Activated naive CD4-positive, alpha-beta T cell treated with anti-CD3 and anti-CD28 coated beads, Interleukin-2, amount 50 U/mL, for 16 hours (primary cell): ENCODE data around the gene BTN2A1.

ENCODE experiments used
- DNase-seq: peaks from one replicate; pipeline ENCODE4 v3.0.0-alpha.2; 2020

Gene BTN2A1

DNA sequence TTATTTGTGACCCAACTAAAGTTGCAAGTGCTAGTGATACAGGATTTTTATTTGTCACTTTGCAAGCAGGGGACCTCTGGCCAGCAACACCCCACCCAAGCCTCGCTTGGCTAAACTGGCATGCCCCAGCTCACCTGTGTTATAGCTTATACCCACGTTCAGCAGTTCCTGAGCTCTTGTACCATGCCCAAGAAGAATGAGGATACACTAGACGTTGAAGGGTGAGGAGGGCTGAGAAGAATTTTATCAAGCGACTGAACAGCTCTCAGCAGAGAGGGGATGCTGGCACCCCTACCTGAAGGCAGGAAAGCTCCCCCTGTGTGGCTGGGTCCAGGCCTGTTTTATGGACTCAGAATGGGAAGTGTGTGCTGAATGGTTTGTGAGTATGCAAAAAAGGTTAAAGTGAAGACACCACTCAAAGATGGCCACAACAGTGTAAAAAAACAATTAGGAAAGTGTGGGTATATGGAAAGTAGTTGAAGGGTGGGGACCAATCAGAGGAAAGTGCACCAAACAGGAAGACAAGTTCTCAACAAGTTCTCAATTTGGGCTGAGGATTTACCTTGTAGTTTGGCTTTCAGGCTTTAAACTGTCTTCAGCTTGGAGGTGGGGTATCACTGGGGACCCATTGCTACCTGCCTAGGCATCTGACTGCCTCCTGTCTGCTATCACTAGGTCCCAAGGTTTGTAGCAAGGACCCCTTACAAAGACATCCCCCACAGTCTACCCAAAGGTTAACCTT, 15.0 kb downstream of the BTN2A1 start:
- DNase-seq = no peak

DNA sequence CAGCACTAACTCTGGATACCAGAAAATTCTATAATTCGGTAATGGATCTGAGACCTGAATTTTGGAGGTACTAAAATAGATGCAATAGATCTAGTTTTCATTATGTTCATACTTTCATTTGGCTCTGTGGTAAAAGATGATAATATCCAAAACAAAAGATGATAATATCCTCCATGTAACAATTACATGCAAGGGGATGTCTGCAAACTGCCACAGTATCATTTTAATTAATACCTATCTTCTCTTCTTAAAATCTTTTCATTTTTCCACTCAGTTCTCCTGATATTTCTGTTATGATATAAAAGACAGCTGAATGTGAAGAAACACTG, 15.6 kb downstream of the BTN2A1 start:
- no peak for DNase-seq

DNA sequence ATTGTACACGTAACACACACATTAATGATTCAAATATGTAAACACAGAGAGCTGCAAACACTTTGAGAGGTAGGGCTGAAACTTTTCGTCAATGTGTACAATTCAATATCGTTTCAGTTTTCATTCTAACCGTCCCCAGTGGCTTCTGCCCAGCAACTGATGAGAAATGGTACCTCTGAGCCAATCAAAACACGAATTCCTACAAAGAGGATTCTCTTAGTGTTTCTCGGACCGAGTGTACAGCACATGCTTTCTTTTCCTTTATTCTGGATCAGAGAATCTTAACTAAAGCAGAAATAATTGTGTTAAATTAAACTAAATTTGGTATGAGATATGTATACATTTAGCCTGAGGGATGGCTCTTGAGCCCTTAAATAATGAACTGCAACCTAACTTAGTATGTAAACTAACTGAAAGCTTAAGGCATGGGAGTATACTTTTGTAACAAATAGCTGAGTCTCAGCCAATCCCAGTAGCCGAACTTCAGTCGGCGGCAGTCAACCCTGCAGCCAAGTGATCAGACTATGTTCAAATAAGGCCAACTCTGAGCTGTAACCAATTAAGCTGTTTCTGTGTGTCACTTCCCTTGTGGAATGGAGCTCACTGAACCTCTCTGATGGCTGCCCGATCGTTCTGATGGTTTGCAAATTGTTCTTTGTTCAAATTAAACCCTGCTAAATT, 16.1 kb downstream of the BTN2A1 start:
- DNase-seq = peak; percentile 77

DNA sequence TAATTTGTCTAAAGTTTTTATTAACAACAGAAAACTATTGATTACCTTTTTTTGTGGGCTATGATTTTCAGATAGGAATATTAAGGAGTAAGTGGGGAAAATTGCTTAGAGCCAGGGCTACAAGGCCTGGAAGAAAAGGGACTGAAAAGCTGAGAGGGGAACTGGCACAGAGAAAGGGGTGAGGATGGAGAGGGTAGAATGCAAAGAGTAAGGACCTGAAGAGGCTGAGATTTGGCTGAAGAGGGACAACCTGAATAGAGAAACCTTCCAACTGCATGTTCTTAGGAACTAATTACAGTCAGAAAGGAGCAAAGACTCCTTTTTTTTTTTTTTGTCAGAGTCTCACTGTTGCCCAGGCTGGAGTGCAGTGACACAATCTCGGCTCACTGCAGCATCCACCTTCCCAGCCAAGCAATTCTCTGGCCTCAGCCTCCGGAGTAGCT, 16.7 kb downstream of the BTN2A1 start:
- no peak for DNase-seq

DNA sequence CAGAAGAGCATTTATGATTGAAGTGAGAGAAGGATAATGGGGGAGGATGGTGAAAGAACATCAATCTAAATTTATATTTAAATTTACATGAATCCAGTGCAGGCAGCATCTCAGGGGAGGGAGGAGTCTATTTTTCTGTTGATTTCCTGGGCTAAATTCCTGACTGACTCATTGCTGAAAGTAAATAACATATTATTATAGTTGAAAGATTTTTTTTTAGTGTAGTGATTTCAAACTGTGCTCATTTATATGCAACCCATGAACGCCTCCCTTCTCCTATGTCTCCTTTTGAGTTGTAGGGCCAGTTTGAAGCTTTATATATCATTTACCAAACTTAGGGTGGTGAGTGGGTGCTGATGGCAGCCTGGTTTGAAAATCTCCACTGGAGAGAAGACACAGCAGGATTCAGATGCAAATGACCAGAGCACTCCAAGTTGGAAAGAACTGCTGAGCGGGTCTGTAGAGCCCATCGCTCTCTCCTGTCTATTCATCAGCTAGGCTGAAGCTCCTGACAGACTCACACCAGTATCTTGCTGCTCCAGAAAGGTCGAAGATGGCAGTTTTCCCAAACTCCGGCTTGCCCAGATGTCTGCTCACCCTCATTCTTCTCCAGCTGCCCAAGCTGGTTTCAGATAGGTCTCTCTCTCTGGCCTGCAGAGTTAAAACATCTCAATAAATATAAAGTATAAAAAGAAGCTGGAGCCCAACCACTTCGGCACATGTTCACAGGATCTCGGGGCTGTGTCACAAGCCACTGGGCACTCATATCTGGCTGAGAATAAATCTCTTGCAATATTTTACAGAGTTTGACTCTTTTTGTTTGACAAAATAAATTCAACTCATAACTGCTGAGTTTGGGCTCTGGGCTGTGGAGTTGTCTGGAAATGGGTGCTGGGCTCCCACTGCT, 18.3 kb downstream of the BTN2A1 start:
- no peak for DNase-seq

DNA sequence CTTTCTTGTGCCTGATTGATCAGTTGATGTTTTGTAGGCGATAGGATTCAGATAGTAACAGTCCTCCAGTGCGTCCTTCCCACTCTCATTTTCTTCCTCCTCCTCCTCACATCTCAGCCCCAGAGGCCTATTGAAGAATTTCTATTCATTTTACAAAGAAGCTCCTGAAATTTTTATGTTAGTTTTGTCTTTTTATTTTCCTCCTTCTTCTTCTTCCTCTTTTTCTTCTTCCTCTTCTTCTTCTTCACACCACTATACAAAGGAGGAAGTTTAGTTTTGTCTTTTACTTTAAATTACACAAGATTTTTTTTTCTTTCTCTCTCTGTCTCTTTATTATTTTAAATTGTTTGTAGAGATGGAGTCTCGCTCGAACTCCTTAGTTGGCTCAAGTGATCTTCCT, 19.1 kb downstream of the BTN2A1 start:
- no peak for DNase-seq

DNA sequence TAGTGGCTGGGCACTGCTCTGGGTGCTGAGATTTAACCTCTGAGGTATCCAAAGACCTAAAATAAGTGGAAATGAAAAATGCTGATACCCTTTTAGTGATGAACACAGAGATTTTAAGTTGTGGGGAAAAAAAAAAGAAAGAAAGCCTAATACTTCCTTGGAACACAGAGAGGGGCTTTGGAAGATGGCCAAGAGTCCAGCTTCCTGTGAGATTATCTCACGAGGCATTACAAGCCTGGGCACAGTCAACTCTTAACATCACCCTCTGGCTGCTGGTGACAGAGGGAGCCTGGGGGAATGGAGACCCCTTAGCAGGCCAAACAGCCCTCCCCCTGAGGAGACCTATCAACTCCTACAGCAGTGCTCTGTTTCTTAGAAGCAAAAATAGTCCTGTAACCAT, 19.7 kb downstream of the BTN2A1 start:
- no peak for DNase-seq

DNA sequence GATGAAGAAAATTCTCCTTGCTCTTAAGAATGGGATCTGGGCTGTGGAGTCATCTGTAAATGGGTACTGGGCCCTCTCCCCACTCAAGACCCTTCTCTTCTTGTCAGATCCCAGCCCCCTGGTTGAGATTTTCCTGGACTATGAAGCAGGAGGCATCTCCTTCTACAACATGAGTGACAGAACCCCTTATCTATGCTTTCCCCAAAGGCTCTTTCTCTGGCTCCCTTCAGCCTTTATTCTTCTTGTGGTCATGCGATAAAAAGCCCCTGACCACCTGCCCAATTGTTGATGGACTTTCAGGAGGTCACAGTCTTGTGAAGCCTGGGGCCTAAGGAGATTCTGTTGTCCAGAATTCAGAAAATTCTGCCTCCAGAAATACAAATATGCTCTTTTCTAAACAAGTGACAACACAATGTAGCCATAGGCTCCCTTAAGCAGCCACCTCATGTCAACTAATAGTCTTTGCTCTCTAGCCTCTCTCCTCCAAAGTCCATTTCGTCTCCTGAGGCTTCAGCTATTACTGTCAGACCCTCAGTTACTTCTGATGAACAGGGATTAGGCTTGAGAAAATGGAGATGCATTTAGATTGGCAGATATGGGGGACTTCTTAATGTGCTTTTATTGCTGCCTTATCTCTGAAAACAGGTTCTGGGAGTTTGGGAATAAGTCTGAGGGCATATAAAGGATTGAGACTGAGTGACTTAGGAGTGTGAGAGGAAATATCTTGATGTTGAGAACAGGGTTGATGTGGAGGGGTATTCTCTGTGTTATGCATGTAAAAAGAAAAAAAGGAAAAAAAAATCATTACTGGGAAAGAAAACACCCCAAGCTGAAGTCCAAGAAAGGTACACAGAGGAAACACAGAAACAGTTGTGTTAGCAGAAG, 20.6 kb downstream of the BTN2A1 start:
- no peak for DNase-seq

DNA sequence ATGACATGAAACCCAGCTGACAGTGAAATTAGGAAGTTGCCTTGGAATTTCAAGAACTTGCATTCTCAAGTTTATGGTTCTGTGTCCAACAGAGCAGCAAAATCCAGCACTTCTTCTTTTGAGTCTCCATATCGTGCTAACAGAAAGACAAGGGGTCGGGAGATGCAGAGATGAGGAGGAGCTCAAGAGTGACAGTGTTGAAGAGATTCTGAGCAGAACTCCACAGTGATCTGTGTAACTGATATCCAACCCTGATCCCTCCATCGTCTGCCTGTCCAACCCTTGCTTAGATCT, 21.2 kb downstream of the BTN2A1 start:
- no peak for DNase-seq

DNA sequence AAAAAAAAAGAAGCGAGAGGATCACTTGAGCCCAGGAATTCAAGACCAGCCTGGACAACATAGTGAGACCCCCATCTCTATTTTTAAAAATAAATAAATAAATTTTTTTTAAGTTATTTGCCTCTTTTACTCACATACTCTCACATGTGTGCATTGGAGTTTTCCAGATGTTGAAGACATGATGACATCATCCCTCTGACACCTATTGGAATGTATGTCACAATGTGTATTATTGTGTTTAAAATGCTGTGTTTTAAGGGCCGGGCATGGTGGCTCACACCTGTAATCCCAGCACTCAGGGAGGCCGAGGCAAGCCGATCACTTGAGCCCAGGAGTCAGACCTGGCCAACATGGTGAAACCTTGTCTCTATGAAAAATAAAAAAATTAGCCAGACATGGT, 24.6 kb downstream of the BTN2A1 start:
- DNase-seq = no peak

DNA sequence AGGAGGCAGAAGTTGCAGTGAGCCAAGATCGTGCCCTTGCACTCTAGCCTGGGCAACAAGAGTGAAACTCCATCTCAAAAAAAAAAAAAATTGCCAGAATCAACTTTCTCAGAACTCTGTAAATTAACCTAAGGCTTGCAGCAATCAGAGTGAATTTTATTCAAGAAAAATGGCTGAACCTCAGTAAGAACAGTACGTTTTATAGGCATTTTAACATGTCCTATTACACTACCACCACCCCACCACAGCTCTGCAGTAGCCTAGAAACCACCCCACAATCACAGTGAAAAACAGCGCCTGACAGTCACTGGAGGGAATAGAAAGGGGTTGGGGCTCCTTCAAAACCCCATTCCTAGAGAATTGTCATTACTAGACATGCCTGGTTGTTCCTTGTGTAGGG, 26.0 kb downstream of the BTN2A1 start:
- no peak for DNase-seq

DNA sequence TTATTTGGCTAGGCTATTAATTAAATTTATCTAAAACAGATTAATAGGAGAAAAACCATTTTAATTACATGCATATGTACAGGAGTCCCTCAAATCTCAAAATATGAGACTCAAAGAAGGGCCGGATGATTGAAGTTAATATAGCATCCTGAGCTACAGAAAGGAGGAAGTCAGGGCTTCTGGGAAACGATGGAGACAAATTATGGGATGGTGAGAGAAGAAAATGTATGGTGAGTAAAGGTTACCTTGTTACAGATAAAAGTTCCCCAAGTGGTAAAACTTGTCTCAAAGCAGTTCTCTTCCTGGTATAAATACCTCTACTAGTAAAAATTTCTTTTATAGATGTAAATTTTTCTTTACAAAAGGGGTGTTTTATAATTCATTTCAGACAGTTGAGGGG, 26.4 kb downstream of the BTN2A1 start:
- no peak for DNase-seq

DNA sequence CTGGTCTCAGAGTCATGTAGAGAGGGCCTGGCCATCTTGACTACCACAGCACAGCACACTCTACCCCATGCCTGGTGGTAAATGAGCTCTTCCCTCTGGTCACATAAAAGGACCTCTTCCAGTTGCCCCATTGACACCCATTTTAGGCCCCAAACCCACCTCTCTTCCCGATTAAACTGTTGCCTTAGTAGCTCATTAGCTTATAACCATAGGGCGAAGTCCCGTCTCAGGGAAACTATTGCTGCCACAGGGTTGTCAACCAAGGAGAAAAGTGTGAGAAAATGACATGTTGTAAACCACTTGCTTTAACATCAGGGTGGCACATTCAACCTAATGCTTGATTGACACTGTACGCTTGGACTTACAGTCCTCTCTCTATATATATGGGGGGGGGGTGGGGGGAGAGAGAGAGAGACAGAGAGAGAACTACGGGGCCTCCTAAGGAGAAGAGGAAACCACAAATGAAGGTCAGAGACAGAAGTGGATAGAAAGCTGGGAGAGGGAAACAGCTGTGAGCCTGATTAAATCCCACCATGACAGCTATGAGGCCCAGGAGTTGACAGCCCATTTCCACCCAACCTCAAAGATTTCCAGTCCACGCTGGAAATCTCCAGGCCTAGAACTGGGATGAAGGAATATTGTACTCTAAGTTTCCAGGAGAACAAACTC, 27.5 kb downstream of the BTN2A1 start:
- DNase-seq = no peak

DNA sequence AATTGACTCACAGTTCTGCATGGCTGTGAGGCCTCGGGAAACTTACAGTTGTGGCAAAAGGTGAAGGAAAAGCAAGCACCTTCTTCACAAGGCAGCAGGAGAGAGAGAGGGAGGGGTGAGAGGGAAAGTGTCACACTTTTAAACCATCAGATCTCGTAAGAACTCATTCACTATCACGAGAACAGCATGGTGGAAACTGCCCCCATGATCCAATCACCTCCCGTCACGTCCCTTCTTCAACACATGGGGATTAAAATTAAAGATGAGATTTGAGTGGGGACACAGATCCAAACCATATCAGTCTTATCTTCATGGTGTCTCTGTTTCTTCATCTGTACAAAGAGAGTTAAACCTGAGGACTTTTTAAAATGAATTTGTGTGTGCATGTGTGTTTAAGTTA, 28.6 kb downstream of the BTN2A1 start:
- no peak for DNase-seq

DNA sequence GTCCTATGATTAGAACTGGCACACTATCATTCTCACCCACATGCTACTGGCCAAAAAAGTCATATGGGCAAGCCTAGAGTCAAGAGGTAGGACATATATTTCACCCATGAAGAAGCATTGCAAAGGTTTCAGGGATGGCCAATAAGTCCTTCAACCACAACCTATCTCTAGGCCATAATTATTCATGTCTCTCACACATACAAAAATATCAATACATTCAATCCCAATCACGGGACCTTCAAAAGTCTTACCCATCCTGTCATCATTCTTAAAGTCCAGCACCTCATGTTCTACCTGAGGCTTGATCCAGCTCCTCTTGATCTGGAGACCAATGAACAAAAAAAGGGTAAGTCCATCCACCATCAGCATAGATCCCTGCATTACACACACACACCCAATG, 29.7 kb downstream of the BTN2A1 start:
- DNase-seq = no peak

DNA sequence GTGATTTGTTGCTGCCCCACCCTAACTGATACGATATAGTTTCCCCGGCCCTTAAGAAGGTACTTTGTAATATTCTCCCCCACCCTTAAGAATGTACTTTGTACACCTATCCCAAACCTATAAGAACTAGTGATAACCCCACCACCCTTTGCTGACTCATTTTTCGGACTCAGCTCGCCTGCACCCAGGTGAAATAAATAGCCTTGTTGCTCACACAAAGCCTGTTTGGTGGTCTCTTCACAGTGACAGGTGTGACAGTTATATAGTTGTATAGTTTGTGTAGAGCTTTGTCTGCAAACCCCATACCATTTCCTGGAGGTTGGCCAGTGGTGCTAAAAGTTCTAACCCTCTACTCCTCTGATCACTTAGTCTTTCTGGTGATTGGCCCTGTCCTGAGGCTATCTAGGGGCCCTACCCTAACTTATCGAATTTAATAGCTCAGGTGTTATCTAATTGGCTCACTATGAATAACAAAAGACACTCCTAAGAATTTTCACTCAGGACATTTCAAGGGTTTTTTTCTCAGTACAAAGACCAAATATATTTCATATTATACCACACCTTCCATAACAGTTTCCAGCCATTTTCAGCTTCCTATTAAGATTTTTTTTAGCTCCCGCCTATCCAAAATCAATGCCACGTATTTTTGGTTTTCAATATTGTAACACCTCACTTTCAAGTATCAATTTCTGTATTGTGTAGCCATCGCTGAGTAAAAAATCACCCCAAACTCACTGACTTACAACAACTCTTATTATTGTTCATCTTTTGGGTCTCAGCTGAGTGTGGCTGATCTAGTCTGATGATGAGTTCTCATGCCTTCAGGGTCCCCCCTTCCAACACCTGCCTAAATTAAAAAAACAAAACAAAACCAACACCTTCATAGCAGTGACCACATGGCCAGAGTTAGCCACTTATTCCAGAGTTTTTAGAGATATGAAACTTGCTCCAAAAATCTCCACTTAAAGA, 32.5 kb downstream of the BTN2A1 start:
- DNase-seq = no peak

DNA sequence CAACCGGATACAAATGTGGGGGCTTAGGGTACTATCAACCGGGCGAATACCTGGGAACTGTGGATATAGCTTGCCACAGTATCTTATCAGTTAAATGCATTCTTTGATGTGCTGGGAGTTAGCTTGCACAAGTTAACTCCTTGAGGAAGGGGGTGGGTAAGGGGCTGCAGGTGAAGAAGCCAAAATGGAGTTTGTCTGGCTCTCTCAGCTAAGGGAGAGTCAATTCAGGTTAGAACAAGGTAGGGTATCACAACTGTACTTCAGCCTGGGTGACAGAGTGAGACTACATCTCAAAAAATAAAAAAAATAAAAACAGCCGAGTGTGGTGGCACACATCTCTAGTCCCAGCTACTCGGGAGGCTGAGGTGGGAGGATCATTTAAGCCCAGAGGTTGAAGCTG, 33.8 kb downstream of the BTN2A1 start:
- no peak for DNase-seq

DNA sequence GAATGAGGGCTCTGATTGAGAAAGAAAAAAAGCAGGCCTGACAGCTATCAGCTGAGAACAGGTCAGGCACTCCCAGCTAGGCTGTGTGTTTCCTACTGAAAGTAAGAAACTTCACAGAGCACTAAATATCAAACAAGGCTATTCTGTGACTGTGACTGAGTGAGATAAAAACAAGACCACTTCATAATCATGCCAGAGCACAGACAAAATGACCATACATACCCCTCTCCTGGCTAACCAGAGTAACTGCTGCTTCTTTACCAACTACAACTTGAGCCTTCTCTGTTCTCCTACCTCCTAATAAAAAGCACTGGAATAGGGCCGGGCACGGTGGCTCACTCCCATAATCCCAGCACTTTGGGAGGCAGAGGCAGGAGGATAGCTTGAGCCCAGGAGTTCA, 35.5 kb downstream of the BTN2A1 start:
- DNase-seq = no peak

DNA sequence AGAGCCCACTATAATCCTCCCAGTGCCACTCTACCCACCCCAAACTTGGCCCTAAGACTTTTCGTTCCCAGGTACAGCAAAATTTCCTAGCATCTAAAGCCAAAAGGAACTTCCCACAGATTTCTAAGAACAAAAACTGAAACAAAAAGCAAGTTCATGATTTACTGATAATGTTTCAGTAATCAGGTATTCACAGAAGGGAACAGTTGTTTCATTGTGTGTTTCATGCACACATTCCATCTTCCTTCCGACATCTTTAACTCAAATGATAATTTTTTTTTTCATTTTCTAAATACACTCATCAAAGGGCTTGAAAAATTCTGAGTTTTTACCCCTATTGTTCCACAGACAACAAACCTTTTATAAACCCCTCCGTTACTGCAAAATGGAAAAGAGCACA, 36.4 kb downstream of the BTN2A1 start:
- DNase-seq = no peak

DNA sequence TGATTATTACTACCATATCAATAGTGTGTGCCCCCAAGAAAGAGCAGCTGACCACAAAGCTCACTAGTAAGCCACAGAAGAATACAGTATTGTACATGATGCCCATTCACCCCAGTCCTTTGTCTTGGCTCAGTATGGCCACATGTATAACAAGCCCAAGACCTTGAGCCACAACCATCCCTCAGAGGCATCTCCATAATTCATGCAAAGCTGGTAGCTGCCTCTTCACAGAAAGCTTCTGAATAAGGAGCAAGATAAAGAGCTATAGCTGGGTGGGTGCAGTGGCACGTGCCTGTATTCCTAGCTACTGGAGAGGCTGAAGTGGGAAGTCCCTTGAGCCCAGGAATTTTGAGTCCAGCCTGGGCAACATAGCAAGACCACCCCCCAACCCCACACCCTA, 37.5 kb downstream of the BTN2A1 start:
- DNase-seq = no peak

DNA sequence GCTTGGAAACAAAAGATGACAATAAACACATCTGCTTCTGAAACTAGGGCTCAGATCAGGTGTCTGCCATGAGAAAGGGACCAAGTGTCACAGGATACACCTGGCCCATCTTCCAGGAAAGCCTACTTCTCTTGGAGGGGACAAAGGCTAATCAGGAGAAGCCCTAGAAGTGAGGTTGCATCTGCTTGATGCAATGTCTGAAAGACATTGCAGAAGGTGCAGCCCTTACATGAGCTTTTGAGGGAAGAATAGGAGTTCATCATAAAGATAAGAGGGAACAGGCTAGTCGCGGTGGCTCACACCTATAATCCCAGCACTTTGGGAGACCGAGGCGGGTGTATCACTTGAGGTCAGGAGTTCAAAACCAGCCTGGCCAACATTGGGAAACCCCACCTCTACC, 39.9 kb downstream of the BTN2A1 start:
- no peak for DNase-seq
